ENCODE results near the gene ANKRD37.
A peak's percentile ranks its signal among the peaks of the same experiment; 100 is the strongest.

The ANKRD37 gene

GRCh38 chr4:185381288-185382196, 15.1 kb upstream of the ANKRD37 start:
- no peak for DNase-seq

- no peak for DNase-seq
Measured at GRCh38 chr4:185382754-185383153, 13.9 kb upstream of the ANKRD37 start.

GRCh38 chr4:185383451-185383850, 13.2 kb upstream of the ANKRD37 start:
- DNase-seq: no peak

DNA sequence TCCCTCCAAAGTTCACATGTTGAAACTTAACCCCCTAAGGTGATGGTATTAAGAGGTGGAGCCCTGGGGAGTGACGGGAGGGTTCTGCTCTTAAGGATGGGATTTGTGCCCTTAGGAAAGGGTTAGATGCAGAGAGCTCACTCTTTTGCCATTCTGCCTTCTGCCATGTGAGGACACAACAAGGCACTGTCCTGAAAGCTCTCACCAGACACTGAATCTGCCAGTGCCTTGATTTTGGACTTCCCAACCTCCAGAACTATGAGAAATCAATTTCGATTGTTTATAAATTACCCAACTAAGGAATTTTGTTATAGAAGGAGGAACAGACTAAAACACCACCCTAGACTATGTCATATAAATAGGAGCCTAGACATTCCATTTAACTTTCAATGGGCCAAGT, 12.6 kb upstream of the ANKRD37 start:
- DNase-seq: no peak

GRCh38 chr4:185384930-185385331, 11.7 kb upstream of the ANKRD37 start:
- no peak for DNase-seq

GRCh38 chr4:185387957-185388356, 8.7 kb upstream of the ANKRD37 start:
- DNase-seq: no peak

- DNase-seq: no peak
Measured at GRCh38 chr4:185390941-185391340, 5.7 kb upstream of the ANKRD37 start.

- DNase-seq: no peak
Measured at GRCh38 chr4:185392156-185392555, 4.5 kb upstream of the ANKRD37 start.

DNA sequence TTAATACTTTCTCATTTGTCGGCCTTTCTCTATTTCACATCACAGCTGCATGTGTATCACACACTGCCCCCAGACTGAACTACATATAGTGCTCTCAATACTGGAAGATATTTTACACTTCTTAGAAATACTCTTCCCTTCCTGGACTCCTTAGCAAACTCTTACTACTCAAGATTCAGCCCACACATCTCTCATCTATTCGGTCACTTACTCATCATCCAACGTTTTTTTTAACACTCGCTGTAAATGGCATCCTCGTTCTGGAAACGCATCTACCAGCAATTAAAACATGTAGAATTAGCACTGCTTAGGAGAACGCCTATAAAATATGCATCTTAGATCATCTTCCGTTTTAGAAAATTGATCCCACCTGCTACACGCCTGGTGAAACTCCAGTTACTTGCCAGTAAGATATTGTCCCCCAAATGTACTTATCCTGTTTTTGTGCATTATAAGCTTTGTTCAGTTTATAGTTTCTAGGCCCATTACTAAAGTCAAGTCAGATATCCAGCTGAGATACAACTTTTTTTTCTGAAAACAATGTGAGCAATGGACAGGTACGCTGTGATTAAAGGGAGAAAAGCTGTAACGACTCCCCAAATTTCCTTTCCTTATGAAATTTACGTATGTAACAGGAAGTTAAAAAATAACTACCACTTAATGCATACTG, 1.9 kb upstream of the ANKRD37 start:
- no peak for DNase-seq

GRCh38 chr4:185395238-185395955, 1.2 kb upstream of the ANKRD37 start, which contains the start of gene LRP2BP:
TSS of gene LRP2BP (minus strand) at chr4:185395924. CDS start at chr4:185378186, 17,738 bp downstream.
- DNase-seq: no peak

GRCh38 chr4:185395956-185396723, 501 bp upstream of the ANKRD37 start:
- DNase-seq: peak; percentile 97

GRCh38 chr4:185398618-185399017, 2.0 kb downstream of the ANKRD37 start:
- no peak for DNase-seq

- no peak for DNase-seq
Measured at GRCh38 chr4:185399466-185399865, 2.8 kb downstream of the ANKRD37 start.

DNA sequence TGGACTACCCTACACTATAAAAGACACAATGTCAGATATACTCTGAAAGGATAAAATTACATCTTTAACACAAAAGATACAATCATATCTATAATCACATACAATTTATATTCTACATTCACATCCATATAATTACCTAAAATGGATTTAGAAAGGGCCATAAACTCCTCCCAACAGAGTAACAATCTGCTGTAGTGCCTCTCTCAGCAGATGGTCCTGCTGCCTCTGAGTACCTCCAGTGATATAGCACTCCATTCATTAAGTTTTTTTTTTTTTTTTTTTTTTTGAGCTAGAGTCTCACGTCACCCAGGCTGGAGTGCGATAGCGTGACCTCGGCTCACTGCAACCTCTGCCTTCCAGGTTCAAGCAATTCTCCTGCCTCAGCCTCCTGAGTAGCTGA, 7.4 kb downstream of the ANKRD37 start:
- DNase-seq: no peak

DNA sequence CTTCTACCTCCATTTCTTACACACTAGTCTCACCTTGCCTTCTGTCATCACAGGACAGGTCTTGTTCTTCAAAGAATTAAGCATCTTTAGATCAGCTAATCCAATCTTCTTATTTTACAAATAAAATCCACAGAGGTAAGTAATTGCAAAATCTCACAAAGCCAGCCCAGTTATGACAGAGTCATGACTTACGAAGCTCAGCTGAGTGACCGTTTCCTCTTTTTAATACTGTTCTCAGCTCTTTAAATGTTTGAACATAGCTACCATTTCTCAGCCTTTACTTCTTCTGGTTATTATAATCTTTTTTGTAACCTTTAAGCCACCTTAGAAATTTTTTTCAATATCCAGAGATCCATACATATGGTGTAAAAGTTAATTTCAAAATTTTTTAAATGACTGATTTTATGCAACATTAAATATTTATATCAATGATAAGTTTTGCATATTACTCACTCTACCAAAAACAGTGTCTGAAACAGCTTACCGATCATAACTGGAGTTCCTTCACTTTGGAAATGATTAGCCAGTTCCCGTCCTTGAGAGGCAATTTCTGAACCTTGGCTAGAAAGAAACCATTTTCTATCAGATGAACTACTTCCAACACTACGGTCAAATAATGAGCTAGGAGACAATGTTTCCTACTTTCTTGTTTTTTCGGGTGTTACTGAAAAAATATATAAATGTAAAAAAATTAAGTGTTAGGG, 8.8 kb downstream of the ANKRD37 start:
- no peak for DNase-seq

DNA sequence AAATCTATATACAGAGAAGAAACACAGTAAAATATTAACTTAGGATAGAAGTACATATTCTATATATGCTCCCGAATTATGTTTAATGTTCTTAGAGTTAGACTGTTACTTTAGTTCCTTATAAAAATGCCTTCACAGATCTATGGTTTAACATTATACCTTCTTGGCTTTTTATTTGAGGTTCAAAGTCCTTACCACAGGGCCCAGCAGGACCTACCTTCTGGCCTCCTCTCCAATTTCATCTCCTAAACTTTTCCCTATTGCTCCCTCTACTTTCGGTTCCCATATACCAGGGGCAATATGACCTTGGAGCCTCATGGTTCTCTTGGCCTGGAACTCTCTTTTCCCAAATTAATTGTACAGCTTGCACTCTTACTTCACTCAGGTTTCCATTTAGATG, 11.8 kb downstream of the ANKRD37 start:
- DNase-seq: no peak

- DNase-seq: no peak
Measured at GRCh38 chr4:185411849-185412248, 15.2 kb downstream of the ANKRD37 start.

DNA sequence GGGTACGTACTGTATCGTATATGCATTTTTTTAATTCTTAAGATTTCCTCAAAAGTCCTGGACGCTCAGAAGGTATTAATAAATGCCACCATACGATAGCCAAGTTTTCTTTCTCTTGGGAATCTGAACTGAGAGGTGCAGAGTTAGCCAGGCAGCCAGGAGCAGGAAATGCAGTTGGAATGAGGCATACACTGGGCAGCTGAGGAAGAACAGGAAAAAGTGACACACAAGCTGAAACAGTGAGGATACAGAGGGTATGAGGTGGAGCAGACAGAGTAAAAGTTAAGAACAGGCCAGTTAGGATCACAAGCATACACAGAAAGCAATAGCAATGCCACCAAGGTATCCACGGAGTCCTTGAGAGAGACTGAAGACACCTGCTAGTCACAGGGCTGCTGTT, 15.8 kb downstream of the ANKRD37 start:
- no peak for DNase-seq

DNA sequence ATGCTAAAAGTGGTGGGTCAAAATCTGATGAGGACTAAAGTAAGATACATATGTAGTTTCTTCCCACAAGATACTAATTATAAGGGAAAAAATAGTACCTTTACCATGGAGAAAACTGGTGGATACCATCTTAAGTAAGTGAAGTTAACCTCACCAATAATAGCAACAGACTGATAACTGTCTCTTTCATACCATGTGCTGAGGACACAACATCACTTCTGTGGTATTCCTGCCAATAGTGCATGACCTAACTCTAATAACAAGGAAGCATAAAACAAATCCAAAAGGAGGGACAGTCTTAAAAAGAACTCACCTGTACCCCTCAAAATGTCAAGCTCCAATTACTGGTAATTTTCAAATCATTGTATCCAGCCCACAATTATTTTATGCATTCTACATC, 20.3 kb downstream of the ANKRD37 start:
- DNase-seq: no peak

- DNase-seq: no peak
Measured at GRCh38 chr4:185421366-185422124, 24.9 kb downstream of the ANKRD37 start.

Data from activated CD4-positive, CD25-positive, alpha-beta regulatory T cell treated with anti-CD3 and anti-CD28 coated beads, Interleukin-2, amount 50 U/mL, for 72 hours (primary cell).